HG02571 (cell line): ENCODE measurements around the gene BTN1A1.

Experiments
- ATAC-seq: cut with Tn5 transposase; IDR thresholded peaks from one replicate; pipeline ENCODE4 v1.9.1; 2021; ENCODE audit warnings: mild to moderate bottlenecking, moderate library complexity; ENCODE audit not compliant: unreplicated experiment

Gene BTN1A1

DNA sequence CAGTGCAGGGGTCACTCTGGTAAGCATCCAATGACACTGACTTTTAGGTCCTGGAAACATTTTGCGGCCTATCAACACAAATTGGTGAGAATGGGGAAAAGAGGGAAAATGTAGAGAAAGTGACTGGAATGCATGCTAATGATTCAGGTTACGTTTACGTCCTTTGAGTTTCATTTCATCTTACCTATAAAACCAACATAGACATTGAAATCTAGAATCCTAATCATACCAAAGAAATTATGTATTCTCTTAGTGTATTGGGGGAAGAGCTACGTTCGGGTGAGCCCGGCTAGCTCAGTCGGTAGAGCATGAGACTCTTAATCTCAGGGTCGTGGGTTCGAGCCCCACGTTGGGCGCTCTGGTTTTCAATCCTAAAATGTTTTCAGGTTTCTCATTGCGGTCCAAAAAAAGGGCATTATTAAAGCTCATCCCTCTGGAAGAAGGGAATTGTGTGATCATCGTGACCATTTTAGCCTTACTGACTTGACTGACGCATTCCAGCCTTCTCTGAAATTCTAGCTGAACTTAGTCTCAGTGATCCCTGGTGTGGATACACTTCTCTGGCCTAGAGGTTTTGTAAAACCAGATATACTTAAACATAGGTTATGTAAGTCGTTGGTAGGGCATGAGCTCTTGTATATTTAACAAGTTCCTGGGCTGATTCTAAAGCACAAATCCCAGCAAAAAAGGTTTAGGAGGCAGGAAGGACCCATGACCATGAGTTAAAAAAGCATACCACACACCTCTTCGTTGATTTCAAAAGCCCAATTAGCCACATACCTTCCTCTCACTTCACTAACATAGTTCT lies 56.4 kb downstream of the BTN1A1 start:
- ATAC-seq = no peak
